Measurements from ENCODE around the gene CALHM5.

Gene CALHM5

GRCh38 chr6:116512111-116512559 lies 696 bp downstream of the CALHM5 start:
- DNase-seq = no peak

GRCh38 chr6:116512734-116513133 lies 1.3 kb downstream of the CALHM5 start:
- DNase-seq = no peak

GRCh38 chr6:116513224-116513875 lies 1.9 kb downstream of the CALHM5 start:
- no peak for DNase-seq

DNA sequence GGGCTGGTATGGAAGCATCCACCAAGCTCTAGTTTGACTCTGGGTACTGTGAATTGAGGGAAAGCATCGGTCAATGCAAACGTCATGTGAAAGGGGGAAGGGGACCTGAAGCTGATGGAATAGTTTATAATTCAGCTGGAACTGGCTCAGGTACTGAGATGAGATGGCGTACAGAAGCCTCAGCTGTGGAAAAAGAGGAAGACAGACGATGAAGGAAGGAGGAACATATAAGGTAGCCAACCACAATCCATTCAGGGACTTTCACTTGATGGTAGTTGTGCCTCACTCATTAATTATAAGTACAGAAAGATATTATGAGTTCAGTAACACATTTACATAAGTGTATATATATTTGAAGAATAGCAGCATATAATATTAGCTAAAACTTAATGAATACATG lies 2.7 kb downstream of the CALHM5 start:
- no peak for DNase-seq

- DNase-seq = no peak
These were observed 3.7 kb downstream of the CALHM5 start for GRCh38 chr6:116515141-116515540.

GRCh38 chr6:116518621-116519368 lies 7.4 kb downstream of the CALHM5 start:
- no peak for DNase-seq

DNA sequence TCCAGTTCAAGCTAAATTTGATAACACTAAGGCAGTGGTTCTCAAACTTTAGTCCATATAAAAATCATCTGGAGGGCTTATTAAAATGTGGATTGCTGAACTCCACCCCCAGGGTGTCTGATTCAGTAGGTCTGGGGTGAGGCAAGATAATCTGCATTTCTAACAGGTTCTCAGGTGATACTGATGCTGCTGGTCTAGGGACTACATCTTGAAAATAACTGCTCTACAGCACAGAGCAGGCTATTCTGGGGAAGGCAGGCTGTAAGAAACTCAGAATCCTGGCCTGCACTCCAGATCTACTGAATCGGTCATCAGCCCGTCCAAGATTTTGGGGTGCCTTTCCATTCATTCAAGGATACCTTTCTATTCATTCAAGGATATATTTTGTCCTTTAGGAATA lies 11.5 kb downstream of the CALHM5 start:
- no peak for DNase-seq

DNA sequence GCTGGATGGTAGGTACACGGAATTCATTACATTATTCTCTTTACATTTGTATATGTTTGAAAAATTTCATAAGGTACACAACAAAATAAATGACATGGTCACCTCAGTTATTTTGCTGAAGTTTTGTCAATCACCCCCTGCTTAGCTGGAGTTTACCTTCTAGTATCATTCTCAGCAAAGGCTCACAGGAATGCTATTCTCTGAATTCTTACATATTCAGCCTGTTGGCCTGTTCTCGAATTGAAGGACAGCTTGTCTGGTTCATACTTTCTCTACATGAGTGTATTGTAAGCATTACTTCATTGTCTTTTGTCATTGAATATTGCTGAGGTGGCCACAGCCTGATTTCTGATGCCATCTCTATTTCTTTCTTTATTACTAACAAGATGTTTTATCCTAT lies 12.8 kb downstream of the CALHM5 start:
- no peak for DNase-seq

DNA sequence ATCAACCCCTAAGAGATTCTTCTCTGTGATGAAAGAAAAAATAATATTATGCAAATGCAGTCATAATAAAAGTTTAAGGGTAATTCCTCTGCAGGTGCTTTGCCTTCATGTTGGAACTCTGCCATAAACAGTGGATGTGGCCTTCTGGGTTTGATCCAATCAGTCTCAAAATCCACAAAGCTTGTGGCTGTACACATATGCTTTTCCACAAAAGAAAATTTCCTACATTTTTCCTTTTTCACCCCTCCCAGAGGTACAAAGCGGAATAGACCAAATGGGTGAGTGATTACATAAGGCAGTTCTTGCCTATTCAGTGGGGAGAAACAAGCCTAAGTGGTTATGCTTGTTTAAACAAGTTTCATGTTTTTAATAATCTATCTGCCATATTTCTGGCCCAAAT lies 16.7 kb downstream of the CALHM5 start:
- DNase-seq = no peak

- no peak for DNase-seq
These were observed 17.3 kb downstream of the CALHM5 start for GRCh38 chr6:116528780-116529179.

- no peak for DNase-seq
These were observed 18.2 kb downstream of the CALHM5 start for GRCh38 chr6:116529466-116530290.

DNA sequence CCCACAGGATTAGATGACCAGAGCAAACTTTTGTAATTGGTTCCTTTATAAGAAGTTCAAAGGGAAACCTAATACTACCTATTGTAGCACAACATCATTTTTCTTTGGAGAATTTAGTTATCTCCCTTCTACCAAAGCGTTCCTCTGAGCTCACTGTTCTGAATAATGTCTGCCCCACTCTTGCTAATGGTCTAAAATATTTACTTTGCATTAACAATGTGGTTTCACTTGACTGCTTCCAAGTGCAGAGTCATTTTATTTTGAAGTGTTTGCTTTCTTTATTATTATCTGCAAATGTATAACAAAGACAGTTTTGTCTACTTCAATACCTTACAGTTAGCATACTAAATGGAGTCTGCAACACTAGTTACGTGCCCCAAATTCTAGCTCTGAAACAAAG lies 19.0 kb downstream of the CALHM5 start:
- no peak for DNase-seq

DNA sequence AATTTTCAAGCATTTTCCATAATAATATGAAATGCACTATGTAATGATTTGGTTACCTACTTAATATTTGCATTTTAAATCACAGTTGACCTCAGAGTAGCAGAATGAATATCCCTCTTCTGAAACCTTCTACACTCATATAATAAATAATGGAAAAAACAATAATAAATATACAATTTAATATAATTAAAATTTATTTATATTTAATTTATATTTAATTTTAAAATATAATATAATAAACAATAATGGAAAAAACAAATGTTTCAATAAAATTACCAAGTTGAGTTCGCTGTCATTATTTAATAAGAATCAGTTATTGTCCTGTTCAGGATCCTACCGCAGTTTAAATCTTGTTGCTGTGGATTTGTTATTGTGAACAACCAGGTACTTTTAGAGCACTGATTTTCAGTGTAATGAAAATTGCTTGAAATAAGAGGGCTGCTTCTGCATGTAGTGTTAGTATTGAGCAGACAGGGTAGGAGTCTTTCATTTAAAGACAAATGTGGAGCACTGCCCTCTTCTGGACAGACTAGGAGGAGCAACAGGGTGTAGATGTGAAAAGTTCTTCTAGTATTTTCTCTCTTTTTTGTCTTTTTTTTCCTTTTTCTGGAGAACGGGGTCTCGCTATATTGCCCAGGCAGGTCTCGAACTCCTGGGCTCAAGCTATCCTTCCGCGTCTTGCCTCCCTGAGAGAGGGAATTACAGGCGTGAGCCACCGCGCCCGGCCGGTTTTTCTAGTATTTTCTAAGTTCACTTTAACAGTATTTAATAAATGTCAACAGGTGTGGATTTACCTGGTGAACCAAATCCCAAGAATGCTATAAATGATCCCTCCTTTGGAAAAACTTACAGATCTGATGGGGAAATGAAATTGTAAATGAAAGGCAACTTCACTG lies 20.5 kb downstream of the CALHM5 start:
- peak; percentile 47 for DNase-seq

GRCh38 chr6:116533233-116533957 lies 22.0 kb downstream of the CALHM5 start:
- DNase-seq = no peak

DNA sequence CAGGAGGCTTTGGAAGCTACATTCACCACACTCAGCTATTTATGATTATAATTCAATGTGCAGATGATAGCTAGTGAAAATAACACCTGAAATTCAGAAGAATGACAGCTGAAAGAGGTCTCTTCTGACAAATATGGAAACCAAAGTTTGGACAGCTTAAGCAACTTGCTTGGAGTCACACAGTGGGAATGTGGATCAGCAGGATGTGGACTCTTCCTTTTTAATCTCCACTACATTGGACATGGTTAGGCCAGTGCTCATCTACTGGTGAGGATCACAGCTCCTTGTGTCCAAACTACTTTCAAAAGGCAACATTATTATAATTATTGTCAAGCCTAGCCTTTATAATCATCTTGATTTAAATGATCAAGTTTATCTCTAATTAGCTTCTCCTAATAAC lies 23.7 kb downstream of the CALHM5 start:
- DNase-seq = no peak

- no peak for DNase-seq
These were observed 24.8 kb downstream of the CALHM5 start for GRCh38 chr6:116536216-116536621.

DNA sequence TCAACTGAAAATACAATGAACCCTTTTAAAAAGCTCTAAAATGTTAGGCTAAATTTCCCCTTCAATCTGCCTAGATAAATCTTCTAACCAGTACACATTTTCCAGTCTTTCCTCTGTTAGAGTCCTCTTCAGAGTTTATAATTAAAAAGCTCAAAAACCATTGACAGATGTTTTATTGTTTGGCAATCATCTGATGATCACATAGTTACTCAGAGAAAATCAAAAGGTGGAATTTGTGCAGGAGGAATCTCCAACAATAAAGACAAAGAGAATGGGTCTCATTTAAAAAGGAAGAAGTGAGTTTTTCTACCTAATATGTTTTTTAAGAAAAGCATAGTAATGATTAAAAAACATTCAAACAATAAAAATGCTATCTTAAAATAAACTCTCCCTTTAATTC lies 31.0 kb downstream of the CALHM5 start:
- DNase-seq = no peak

GRCh38 chr6:116543149-116543548 lies 31.7 kb downstream of the CALHM5 start:
- no peak for DNase-seq

DNA sequence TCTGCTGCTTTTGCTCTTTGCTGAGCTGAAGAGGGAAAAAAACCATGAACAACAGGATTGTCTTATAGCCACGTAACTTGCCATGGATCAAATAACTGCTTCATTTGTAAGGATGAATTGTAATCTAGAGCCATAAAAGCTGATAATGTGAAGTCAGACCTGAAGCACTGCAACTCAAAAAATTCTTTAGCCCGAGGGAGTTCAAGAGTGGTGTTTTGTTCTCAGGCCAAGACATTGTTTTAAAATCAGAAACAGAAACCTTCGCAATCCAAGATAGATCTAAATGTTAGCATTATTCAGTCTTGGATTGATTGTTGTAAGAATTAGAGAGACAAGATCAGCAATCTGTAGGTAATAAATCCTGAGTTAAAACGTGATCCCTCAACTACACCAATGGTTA lies 34.2 kb downstream of the CALHM5 start, which contains the start of gene TRAPPC3L:
Gene TRAPPC3L, minus strand, starts transcription at position 34 of the 400 bp plus-strand sequence. CDS start 170 bp downstream, outside the sequence.
- DNase-seq = no peak

DNA sequence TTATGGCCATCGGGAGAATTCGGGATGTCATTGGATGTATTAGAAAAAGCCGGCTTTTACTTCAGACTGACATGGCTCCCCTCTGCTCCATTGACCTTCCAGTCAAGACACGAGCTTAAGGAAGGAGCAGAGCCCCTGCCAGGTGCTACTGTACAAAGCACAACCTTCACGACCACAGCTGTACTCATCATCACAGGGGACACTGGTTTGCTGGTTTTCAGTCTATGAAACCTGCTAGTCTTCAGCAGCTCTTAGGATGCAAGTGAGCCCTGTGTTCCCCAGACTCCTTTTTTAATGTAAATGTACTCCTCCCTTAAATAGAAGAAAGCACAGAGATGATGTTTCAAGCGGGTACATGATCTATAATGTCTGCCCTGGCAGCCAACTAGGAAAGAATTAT lies 35.9 kb downstream of the CALHM5 start:
- no peak for DNase-seq

- DNase-seq = no peak
These were observed 39.4 kb downstream of the CALHM5 start for GRCh38 chr6:116550796-116551195.

DNA sequence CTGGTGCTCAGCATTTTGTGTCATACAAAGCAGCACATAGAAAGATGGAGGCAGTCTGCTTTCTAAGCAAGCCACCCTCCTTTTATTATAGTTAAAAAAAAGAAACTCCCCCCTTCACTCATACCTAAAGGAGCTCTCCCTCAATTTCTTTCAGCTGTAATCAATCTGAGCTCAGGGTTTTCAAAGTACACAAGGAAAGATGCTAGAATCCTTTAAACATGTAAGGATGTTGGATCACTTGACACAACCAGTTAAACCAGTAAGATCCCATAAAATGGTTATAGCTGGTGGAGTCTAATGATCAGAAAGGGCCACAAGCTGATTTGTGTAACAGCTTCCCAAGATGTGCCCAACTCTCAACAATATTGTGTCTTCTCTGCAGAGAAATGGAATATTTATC lies 42.0 kb downstream of the CALHM5 start, which contains the start of gene CALHM4:
Gene CALHM4, plus strand, starts transcription at position 301 of the 400 bp plus-strand sequence. Its CDS starts 43 bp downstream, at position 344.
- no peak for DNase-seq
